ENCODE measurements around the gene GRIK2. TPM values are rescaled to one million over a fixed set of nuclear protein-coding genes. Genes with fewer than 3 reads are reported as not detected.

The GRIK2 gene
- total RNA-seq, 4 donors from 2014 or later = 1.6 to 8.9 (median 8.6) TPM; not detected in 1

- no peaks in the 10 kb centered on the region for H3K4me1 ChIP-seq
- no peak for DNase-seq
Observed at GRCh38 chr6:101531538-101531937, 138.0 kb downstream of the GRIK2 start.

GRCh38 chr6:101534386-101534785 is 140.9 kb downstream of the GRIK2 start:
- Histone ChIP-seq H3K4me3 (no peak overlapping the region), H3K4me1 (no peaks in the 10 kb centered on the region), H3K27me3 (no peaks in the 10 kb centered on the region), H3K27ac (no peak overlapping the region), H3K36me3 (no peaks in the 10 kb centered on the region), H3K9me3 (no peaks in the 10 kb centered on the region)
- no peak for DNase-seq
- no peak for TF ChIP-seq POLR2A (IDR thresholded peaks at IDR 0.05)
- TF ChIP-seq, protein P1, sequence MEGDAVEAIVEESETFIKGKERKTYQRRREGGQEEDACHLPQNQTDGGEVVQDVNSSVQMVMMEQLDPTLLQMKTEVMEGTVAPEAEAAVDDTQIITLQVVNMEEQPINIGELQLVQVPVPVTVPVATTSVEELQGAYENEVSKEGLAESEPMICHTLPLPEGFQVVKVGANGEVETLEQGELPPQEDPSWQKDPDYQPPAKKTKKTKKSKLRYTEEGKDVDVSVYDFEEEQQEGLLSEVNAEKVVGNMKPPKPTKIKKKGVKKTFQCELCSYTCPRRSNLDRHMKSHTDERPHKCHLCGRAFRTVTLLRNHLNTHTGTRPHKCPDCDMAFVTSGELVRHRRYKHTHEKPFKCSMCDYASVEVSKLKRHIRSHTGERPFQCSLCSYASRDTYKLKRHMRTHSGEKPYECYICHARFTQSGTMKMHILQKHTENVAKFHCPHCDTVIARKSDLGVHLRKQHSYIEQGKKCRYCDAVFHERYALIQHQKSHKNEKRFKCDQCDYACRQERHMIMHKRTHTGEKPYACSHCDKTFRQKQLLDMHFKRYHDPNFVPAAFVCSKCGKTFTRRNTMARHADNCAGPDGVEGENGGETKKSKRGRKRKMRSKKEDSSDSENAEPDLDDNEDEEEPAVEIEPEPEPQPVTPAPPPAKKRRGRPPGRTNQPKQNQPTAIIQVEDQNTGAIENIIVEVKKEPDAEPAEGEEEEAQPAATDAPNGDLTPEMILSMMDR (IDR thresholded peaks at IDR 0.05) = no peak

More at GRCh38 chr6:101531538-101531937, 138.0 kb downstream of the GRIK2 start:
- H3K36me3 ChIP-seq = no peaks in the 10 kb centered on the region
- H3K9me3 ChIP-seq = no peaks in the 10 kb centered on the region
- no peak overlapping the region for H3K27ac ChIP-seq
- no peak for TF ChIP-seq POLR2A (IDR thresholded peaks at IDR 0.05)
- TF ChIP-seq, protein P1 (IDR thresholded peaks at IDR 0.05) = no peak
- no peak overlapping the region for H3K4me3 ChIP-seq
- H3K27me3 ChIP-seq = no peaks in the 10 kb centered on the region

GRCh38 chr6:101534821-101535220 is 141.3 kb downstream of the GRIK2 start:
- Histone ChIP-seq H3K27ac (no peak overlapping the region), H3K9me3 (no peaks in the 10 kb centered on the region), H3K27me3 (no peaks in the 10 kb centered on the region), H3K4me1 (no peaks in the 10 kb centered on the region), H3K4me3 (no peak overlapping the region), H3K36me3 (no peaks in the 10 kb centered on the region)
- DNase-seq = no peak
- TF ChIP-seq, protein P1 (IDR thresholded peaks at IDR 0.05) = no peak
- no peak for TF ChIP-seq POLR2A (IDR thresholded peaks at IDR 0.05)

DNA sequence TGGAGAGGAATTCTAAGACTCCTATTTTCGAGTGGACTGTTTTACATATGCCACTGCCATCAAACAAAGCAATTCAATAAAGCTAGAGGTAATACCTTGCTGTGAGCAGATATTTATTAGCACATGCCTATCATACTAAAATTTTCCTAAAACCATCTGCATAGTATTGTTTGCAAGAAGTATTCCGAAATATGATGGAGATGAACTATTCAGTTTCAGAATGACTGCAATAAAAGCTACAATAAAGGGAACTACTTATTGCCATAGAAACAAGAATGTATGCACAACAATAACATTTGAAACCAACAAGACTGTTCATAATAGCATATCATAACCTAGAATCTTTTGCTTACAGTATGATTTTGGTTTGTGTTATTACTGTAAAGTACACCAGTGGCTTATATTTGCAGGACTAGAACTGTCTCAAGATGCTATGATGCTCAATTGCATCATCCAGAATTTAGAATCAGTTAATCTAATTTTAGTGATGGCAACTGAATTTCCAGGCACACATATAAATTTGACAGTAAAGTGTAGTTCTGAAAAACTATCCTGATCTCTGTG is 144.3 kb downstream of the GRIK2 start:
- Histone ChIP-seq H3K27me3 (no peaks in the 10 kb centered on the region), H3K4me3 (no peak overlapping the region), H3K27ac (no peak overlapping the region), H3K9me3 (no peaks in the 10 kb centered on the region), H3K36me3 (no peaks in the 10 kb centered on the region), H3K4me1 (no peaks in the 10 kb centered on the region)
- TF ChIP-seq, protein P1 (IDR thresholded peaks at IDR 0.05) = no peak
- TF ChIP-seq POLR2A (IDR thresholded peaks at IDR 0.05) = no peak
- no peak for DNase-seq

DNA sequence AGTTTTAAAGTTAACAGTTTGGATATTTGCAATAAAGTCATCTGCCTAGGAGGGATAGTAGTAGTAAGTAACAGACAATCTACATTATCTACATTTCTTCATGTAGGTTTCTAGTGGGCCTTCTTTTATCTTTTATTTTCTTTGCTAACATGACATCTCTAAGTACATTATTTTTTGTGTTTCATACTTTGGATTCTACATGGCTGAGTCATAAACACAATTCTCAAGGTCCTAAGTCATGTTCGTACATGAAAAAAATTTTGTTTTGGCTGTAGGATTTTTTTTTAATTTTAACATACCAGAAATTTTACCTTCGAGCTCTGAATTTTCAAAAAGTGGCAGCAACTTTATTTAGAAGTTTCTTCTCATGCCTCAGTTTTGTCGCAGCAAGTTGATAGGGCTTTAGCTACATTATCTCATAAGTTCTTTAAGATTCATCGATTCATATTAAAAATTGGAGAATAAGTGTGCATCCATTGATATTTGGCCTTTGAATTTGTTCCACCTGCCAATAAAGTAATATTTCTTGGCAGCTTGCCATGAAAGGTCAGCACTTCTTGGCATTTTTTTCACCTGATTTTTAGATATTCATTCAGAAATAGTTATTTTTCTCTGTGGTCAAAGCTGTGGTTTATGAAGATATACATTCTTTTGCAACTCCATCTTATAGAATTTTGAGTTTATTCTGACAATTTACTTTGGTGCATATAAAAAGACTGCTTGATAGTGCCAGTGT is 146.2 kb downstream of the GRIK2 start:
- H3K27ac ChIP-seq = no peak overlapping the region

More for the DNA sequence above, 146.2 kb downstream of the GRIK2 start:
- Histone ChIP-seq H3K36me3 (no peaks in the 10 kb centered on the region), H3K27me3 (no peaks in the 10 kb centered on the region), H3K4me3 (no peak overlapping the region), H3K9me3 (no peaks in the 10 kb centered on the region), H3K4me1 (no peaks in the 10 kb centered on the region)
- TF ChIP-seq POLR2A (IDR thresholded peaks at IDR 0.05) = no peak
- TF ChIP-seq, protein P1 (IDR thresholded peaks at IDR 0.05) = no peak
- no peak for DNase-seq

All from Peyer's patch (tissue), 4 donors.